ENCODE measurements around the gene BACH1. TPM values are rescaled to one million over a fixed set of nuclear protein-coding genes. Genes with fewer than 3 reads are reported as not detected.

Gene BACH1
- total RNA-seq, 1 donor from 2014 or later: 12.7 TPM

DNA sequence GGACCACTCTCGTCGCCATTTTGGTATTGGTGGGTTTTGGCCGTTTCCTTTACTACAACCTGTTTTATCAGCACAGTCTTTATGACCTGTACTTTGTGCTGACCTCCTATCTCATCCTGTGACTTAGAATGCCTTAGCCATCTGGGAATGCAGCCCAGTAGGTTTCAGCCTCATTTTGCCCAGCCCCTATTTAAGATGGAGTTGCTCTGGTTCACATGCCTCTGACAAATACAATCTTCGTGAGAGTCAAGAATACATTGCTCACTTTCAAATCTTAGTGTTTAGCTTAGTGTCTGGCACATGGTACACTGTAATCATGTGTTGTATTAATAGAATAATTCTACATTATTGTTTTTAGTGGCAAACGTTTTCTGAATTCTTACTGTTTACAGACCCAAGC lies 88.9 kb downstream of the BACH1 start:
- no peaks in the 10 kb centered on the region for H3K27me3 ChIP-seq
- intact Hi-C loops (cut with DNase I): no loop called here
- DNase-seq (ENCODE audit: low spot score in 2 of 2): no peak
- H3K4me3 ChIP-seq: no peak overlapping the region
- TF ChIP-seq, protein P1, sequence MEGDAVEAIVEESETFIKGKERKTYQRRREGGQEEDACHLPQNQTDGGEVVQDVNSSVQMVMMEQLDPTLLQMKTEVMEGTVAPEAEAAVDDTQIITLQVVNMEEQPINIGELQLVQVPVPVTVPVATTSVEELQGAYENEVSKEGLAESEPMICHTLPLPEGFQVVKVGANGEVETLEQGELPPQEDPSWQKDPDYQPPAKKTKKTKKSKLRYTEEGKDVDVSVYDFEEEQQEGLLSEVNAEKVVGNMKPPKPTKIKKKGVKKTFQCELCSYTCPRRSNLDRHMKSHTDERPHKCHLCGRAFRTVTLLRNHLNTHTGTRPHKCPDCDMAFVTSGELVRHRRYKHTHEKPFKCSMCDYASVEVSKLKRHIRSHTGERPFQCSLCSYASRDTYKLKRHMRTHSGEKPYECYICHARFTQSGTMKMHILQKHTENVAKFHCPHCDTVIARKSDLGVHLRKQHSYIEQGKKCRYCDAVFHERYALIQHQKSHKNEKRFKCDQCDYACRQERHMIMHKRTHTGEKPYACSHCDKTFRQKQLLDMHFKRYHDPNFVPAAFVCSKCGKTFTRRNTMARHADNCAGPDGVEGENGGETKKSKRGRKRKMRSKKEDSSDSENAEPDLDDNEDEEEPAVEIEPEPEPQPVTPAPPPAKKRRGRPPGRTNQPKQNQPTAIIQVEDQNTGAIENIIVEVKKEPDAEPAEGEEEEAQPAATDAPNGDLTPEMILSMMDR (IDR thresholded peaks at IDR 0.05): no peak
- no peaks in the 10 kb centered on the region for H3K36me3 ChIP-seq
- H3K4me1 ChIP-seq: no peaks in the 10 kb centered on the region
- no peak overlapping the region for H3K27ac ChIP-seq
- no peaks in the 10 kb centered on the region for H3K9me3 ChIP-seq

DNA sequence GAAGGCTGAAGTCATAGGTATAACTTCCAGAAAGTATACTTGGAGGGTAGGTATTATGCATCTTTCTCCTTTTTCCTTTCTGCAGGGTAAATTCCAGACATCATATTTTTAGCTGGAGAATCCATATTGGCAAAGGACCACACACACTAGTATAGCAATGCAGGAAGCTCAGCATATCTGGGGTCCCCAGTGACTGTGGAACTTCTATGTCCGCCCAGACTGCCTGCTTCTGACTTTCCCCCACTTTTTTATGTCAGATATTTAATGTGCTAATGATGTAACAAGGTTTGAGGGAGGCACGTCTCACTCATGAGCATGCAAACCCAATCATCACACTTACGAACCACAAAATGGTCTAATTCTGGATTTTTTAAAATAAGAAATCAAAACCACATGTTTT lies 90.4 kb downstream of the BACH1 start:
- intact Hi-C loops (cut with DNase I): no loop called here
- TF ChIP-seq, protein P1 (IDR thresholded peaks at IDR 0.05): no peak
- Histone ChIP-seq H3K4me1 (no peaks in the 10 kb centered on the region), H3K27me3 (no peaks in the 10 kb centered on the region), H3K4me3 (no peak overlapping the region), H3K9me3 (no peaks in the 10 kb centered on the region), H3K27ac (no peak overlapping the region), H3K36me3 (no peaks in the 10 kb centered on the region)
- DNase-seq (ENCODE audit: low spot score in 2 of 2): no peak

DNA sequence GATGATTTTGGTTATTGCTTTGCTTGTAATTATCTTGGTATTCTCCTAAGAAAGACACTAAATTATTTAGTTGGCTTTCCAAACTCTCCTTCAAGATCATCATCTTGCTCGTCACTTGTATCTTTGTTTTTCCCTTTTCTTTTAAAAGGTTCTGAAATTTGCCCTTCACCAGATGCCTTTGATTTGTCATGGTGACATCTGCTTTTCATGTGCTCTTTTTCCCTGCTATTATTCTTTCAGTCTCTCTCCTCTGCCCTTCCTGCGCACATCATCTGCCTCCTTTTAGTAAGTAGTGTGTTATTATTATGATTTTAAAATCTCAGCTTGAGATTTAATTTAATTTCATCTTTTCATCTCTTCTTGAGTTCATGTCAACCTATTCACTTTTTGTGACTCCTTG lies 92.1 kb downstream of the BACH1 start:
- Histone ChIP-seq H3K27ac (no peak overlapping the region), H3K27me3 (no peaks in the 10 kb centered on the region), H3K9me3 (no peaks in the 10 kb centered on the region), H3K4me3 (no peak overlapping the region), H3K36me3 (no peaks in the 10 kb centered on the region), H3K4me1 (no peaks in the 10 kb centered on the region)
- no peak for DNase-seq (ENCODE audit: low spot score in 2 of 2)
- intact Hi-C loops (cut with DNase I): no loop called here
- TF ChIP-seq, protein P1 (IDR thresholded peaks at IDR 0.05): no peak

DNA sequence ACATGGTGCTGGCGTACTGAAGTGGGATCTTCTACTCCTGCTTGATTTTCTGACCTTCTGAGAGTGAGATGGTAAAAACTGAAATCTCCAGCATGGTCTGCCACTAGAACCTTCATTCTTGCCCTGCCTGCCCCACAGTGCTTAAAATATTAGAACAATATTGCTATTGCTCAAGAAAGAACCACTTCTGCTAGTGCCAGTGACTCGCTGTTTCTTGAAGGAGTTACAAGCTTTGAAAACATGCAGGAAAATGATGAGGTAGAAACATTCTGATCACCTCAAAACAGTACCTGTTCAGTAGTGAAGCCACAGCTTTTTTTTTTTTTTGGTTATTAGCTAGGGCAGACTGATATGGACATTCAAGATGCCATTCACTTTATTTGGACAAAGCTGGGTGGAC lies 95.3 kb downstream of the BACH1 start:
- Histone ChIP-seq H3K36me3 (no peaks in the 10 kb centered on the region), H3K9me3 (no peaks in the 10 kb centered on the region), H3K4me1 (no peaks in the 10 kb centered on the region), H3K4me3 (no peak overlapping the region), H3K27ac (no peak overlapping the region), H3K27me3 (no peaks in the 10 kb centered on the region)
- intact Hi-C loops (cut with DNase I): no loop called here
- DNase-seq (ENCODE audit: low spot score in 2 of 2): no peak
- TF ChIP-seq, protein P1 (IDR thresholded peaks at IDR 0.05): no peak

Other genes with a start within 250 kb of the BACH1 start
- gene CCT8, start 225.3 kb upstream of the BACH1 start, total RNA-seq: 36.7 TPM
- gene MAP3K7CL, start 168.3 kb upstream of the BACH1 start, total RNA-seq: 6.9 TPM